Sigmoid colon (tissue), 7 donors: ENCODE measurements around the gene PHF14. TPM values are rescaled to one million over a fixed set of nuclear protein-coding genes. Genes with fewer than 3 reads are reported as not detected.

Source experiments
- DNase-seq: peaks from one replicate; pipeline ENCODE4 v3.0.0-alpha.2; 2019
- H3K27ac ChIP-seq, 4 donors: fragments of 200-600 bp; sonication (generic); one replicate each; pipeline ENCODE4 v1.5.1; 2016 to 2019; ENCODE audit warnings: mild to moderate bottlenecking in 1 of 4
- H3K27me3 ChIP-seq, 3 donors: fragments of 200-600 bp; sonication (generic); one replicate each; pipeline ENCODE4 v1.5.1; 2019; ENCODE audit warnings: mild to moderate bottlenecking in 1 of 3
- H3K36me3 ChIP-seq, 4 donors: fragments of 200-600 bp; sonication (generic); one replicate each; pipeline ENCODE4 v1.5.1; 2016 to 2019
- H3K4me1 ChIP-seq, 4 donors: fragments of 200-600 bp; sonication (generic); one replicate each; pipeline ENCODE4 v1.5.1; 2017 to 2019
- H3K4me3 ChIP-seq, 4 donors: fragments of 200-600 bp; sonication (generic); one replicate each; pipeline ENCODE4 v1.5.1; 2017 to 2019; ENCODE audit warnings: mild to moderate bottlenecking in 2 of 4, moderate library complexity in 1 of 4
- H3K9me3 ChIP-seq, 4 donors: fragments of 200-600 bp in 3 of 4; sonication (generic) in 3 of 4; one replicate each; pipeline versions ENCODE4 v1.5.1 to v1.6.1; 2013 to 2019
- EP300 ChIP-seq, 4 donors: sonication (generic); formaldehyde crosslinking; IDR thresholded peaks; one replicate each; pipeline ENCODE4 v1.6.1; 2017; ENCODE audit warnings: antibody characterized with exemption in 4 of 4
- POLR2A ChIP-seq, 2 donors: fragments of 450-650 bp; IDR thresholded peaks; one replicate each; pipeline ENCODE4 v1.6.1; 2016; ENCODE audit warnings: antibody characterized with exemption in 2 of 2, mild to moderate bottlenecking in 2 of 2, moderate library complexity in 2 of 2
- POLR2AphosphoS5 ChIP-seq, 4 donors: sonication (generic); formaldehyde crosslinking; IDR thresholded peaks; one replicate each; pipeline ENCODE4 v1.6.1; 2017; ENCODE audit warnings: antibody characterized with exemption in 4 of 4
- WGBS, 2 donors: extraction: QIAGEN DNeasy Blood & Tissue Kit; methylation state at CpG; one replicate each; pipeline ENCODE4 v1.1.7; 2013; 5-methylcytosine and 5-hydroxymethylcytosine counted together
- intact Hi-C: fragments of 100-400 bp; cut with DNase I; formaldehyde crosslinking; loops from one replicate; pipeline ENCODE4 v1.15.1; 2023
- polyA plus RNA-seq, 3 donors: library from polyadenylated mRNA; stranded (reverse); fragments of 200-250 nt; gene quantifications; one replicate each; pipeline ENCODE4 v1.2.3, GENCODE V29; 2013
- total RNA-seq, 4 donors: library from RNA; depleted of rRNA; stranded (reverse); fragments of >200 nt; gene quantifications; one replicate each; pipeline ENCODE4 v1.1.0, GENCODE V29; 2016
- TF ChIP-seq, protein P1 (sequence below), 4 experiments: fragments of 450-650 bp in 3 of 4; fragments of 200-600 bp in 1 of 4; IDR thresholded peaks; one replicate each; pipeline ENCODE4 v1.5.1; 2016 to 2019; ENCODE audit warnings: antibody characterized with exemption in 4 of 4, mild to moderate bottlenecking in 3 of 4, moderate library complexity in 2 of 4
- donor health status: healthy with polysubstance abuse.
- donor health status: Bipolar disorder and iron deficiency.
- donor health status: healthy.

The PHF14 gene
- total and polyA plus RNA-seq, 7 donors = 10.8 to 47.6 (median 28.8) TPM

DNA sequence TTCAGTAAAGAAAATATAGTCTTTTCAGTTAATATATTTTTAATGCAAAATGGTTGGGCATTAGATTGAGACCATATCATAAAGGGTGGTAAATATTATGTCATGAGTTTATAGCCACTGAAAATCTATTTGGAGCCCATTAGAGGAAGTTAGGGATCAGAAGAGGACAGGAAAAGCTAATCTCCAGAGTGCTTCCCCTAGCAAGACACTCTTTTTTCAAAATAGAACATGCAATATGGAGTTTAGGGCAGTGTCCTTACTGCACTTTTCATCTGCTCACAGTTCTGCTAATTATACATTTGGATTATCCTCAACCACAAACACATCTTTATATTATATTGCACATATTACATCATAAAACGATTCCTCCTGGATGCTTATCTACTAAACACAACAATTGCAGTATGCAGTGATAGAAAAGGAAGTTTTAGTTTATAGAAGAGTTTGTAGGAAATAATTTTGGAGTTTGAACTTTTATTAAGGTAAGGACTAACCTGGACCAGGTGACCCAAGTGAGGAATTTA lies 159.8 kb downstream of the PHF14 start:
- 15 to 64% methylated on average over 1 of the region's 1 CpG for WGBS, 2 donors
- intact Hi-C loops = no loop called here
- no peaks in the 10 kb centered on the region for H3K9me3 ChIP-seq
- DNase-seq = no peak
- H3K27ac ChIP-seq = no peak overlapping the region
- no peaks in the 10 kb centered on the region for H3K4me1 ChIP-seq
- H3K27me3 ChIP-seq = no peaks in the 10 kb centered on the region
- peaks cover 0 to 6% (median 0%) of the 10 kb centered on the region in 4 donors for H3K36me3 ChIP-seq
- TF ChIP-seq POLR2AphosphoS5 (IDR thresholded peaks at IDR 0.05) = no peak
- TF ChIP-seq EP300 (IDR thresholded peaks at IDR 0.05) = no peak
- TF ChIP-seq, protein P1, sequence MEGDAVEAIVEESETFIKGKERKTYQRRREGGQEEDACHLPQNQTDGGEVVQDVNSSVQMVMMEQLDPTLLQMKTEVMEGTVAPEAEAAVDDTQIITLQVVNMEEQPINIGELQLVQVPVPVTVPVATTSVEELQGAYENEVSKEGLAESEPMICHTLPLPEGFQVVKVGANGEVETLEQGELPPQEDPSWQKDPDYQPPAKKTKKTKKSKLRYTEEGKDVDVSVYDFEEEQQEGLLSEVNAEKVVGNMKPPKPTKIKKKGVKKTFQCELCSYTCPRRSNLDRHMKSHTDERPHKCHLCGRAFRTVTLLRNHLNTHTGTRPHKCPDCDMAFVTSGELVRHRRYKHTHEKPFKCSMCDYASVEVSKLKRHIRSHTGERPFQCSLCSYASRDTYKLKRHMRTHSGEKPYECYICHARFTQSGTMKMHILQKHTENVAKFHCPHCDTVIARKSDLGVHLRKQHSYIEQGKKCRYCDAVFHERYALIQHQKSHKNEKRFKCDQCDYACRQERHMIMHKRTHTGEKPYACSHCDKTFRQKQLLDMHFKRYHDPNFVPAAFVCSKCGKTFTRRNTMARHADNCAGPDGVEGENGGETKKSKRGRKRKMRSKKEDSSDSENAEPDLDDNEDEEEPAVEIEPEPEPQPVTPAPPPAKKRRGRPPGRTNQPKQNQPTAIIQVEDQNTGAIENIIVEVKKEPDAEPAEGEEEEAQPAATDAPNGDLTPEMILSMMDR (IDR thresholded peaks at IDR 0.05) = no peak
- no peak for TF ChIP-seq POLR2A (IDR thresholded peaks at IDR 0.05)
- no peak overlapping the region for H3K4me3 ChIP-seq

DNA sequence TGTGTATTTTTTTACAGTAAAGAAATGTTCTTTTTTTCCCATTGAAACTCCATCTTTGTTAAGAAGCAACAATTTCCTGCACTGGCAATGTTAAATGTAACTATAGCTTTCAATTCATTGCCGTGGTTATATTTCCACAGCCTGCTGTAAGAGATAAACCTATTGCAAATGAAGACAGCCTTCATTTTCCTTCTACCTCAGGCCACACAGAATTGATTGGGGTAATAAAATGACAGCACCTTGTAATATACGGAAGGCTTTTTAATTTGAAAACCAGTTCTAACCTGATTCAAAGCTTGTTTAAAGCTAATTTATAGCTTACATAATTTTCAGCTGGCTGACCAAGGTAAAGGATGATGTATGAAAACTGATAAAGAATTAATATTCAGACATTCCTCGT lies 161.9 kb downstream of the PHF14 start:
- WGBS, 2 donors = 49 to 85% methylated on average over 3 of the region's 3 CpGs
- Histone ChIP-seq H3K4me1 (no peaks in the 10 kb centered on the region), H3K36me3 (peaks cover 0 to 6% (median 0%) of the 10 kb centered on the region in 4 donors), H3K27ac (no peak overlapping the region), H3K9me3 (no peaks in the 10 kb centered on the region), H3K27me3 (no peaks in the 10 kb centered on the region), H3K4me3 (no peak overlapping the region)
- DNase-seq = no peak
- intact Hi-C loops = no loop called here
- TF ChIP-seq POLR2A (IDR thresholded peaks at IDR 0.05) = no peak
- no peak for TF ChIP-seq EP300 (IDR thresholded peaks at IDR 0.05)
- TF ChIP-seq, protein P1 (IDR thresholded peaks at IDR 0.05) = no peak
- TF ChIP-seq POLR2AphosphoS5 (IDR thresholded peaks at IDR 0.05) = no peak

DNA sequence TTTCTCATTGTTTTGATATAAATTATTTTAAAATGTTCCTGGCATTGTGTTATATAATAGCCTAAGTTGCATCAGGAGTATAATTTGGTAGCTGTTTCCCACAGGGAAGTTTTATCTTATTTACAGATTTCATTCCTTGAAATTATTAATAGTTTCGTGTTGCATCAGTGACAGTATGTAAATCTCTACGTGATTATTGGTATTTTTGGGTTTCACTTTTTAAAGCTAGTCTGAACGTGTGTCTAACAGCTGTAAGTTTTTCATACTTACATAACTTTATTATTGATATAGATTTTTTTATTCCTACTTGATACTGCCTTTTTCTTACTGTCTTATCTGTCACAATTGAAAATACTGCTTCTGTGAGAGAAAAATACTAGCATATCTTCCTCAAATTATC lies 167.9 kb downstream of the PHF14 start:
- no peak overlapping the region for H3K4me3 ChIP-seq
- no peak for TF ChIP-seq POLR2AphosphoS5 (IDR thresholded peaks at IDR 0.05)
- TF ChIP-seq, protein P1 (IDR thresholded peaks at IDR 0.05) = no peak
- WGBS, 2 donors = 84 to 91% methylated on average over 3 of the region's 3 CpGs
- H3K27me3 ChIP-seq = no peaks in the 10 kb centered on the region
- no peak overlapping the region for H3K27ac ChIP-seq
- H3K4me1 ChIP-seq = no peaks in the 10 kb centered on the region
- intact Hi-C loops = no loop called here
- no peak for DNase-seq
- H3K36me3 ChIP-seq = peaks cover 0 to 7% (median 0%) of the 10 kb centered on the region in 4 donors
- H3K9me3 ChIP-seq = no peaks in the 10 kb centered on the region

DNA sequence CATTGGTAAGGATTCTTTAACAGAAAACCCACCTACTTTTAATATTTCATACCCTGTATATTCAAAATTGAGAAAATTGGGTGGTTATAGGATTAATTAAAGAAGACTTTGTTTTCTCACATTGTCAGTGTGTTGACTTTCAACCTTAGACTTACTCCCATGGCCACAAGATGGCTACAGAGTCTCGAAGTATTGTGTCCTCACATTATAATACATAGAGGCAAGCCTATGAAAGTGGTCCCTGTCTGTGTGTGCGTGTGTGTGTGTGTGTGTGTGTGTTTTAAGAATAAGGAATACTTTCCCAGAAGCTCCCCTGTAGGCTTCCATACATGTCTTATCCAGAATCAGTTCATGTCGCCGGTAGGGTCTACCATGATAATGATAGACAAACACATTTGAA lies 180.0 kb downstream of the PHF14 start:
- DNase-seq = no peak
- no peak overlapping the region for H3K4me3 ChIP-seq
- H3K9me3 ChIP-seq = no peaks in the 10 kb centered on the region
- intact Hi-C loops = no loop called here
- TF ChIP-seq, protein P1 (IDR thresholded peaks at IDR 0.05) = no peak
- TF ChIP-seq EP300 (IDR thresholded peaks at IDR 0.05) = no peak
- no peak for TF ChIP-seq POLR2A (IDR thresholded peaks at IDR 0.05)
- TF ChIP-seq POLR2AphosphoS5 (IDR thresholded peaks at IDR 0.05) = no peak
- H3K27ac ChIP-seq = no peak overlapping the region
- no peaks in the 10 kb centered on the region for H3K27me3 ChIP-seq
- WGBS, 2 donors = 95 to 96% methylated on average over 4 of the region's 4 CpGs
- H3K4me1 ChIP-seq = no peaks in the 10 kb centered on the region
- no peaks in the 10 kb centered on the region for H3K36me3 ChIP-seq

DNA sequence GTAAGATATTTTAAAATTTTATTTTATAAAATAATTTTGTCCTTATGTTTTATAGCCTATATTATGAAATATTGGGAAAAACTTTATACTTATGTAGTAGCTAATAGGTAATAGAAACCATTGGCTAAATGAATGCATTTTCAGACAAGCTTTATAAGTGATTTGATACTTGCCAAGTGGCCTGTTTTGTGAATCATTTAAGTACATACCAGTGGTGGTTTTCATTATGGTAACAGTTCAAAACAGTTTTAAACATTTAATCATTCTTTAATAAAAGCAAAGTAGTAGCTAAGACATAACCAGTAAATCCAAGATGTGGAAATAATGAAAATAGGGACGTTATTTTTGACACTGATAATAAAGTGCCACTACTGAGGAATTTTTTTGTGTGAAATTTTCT lies 182.2 kb downstream of the PHF14 start:
- no peaks in the 10 kb centered on the region for H3K36me3 ChIP-seq
- intact Hi-C loops = no loop called here

More for the DNA sequence above, 182.2 kb downstream of the PHF14 start:
- WGBS, 2 donors = 85 to 94% methylated on average over 1 of the region's 1 CpG
- no peaks in the 10 kb centered on the region for H3K4me1 ChIP-seq
- H3K9me3 ChIP-seq = no peaks in the 10 kb centered on the region
- no peak for TF ChIP-seq POLR2AphosphoS5 (IDR thresholded peaks at IDR 0.05)
- TF ChIP-seq POLR2A (IDR thresholded peaks at IDR 0.05) = no peak
- TF ChIP-seq, protein P1 (IDR thresholded peaks at IDR 0.05) = no peak
- no peak for TF ChIP-seq EP300 (IDR thresholded peaks at IDR 0.05)
- H3K27ac ChIP-seq = no peak overlapping the region
- H3K27me3 ChIP-seq = no peaks in the 10 kb centered on the region
- no peak overlapping the region for H3K4me3 ChIP-seq
- DNase-seq = no peak
